GM18526 (cell line): Measurements from ENCODE around the gene GPR179.

Experiments
- POLR2A ChIP-seq: IDR thresholded peaks from 3 replicates; pipeline ENCODE4 v1.6.1; 2011; ENCODE audit not compliant: insufficient read length; ENCODE audit errors: extremely low read depth

GPR179 gene

GRCh38 chr17:38322156-38322779, 21.5 kb downstream of the GPR179 start:
- TF ChIP-seq POLR2A: no peak

GRCh38 chr17:38320482-38320881, 23.3 kb downstream of the GPR179 start:
- no peak for TF ChIP-seq POLR2A

- no peak for TF ChIP-seq POLR2A
Observed at GRCh38 chr17:38317081-38317480, 26.7 kb downstream of the GPR179 start.

GRCh38 chr17:38315497-38315896, 28.3 kb downstream of the GPR179 start:
- TF ChIP-seq POLR2A: no peak

GRCh38 chr17:38296834-38297517, 46.8 kb downstream of the GPR179 start, which contains the start of gene MRPL45:
MRPL45 (plus strand) TSS chr17:38297168; CDS start chr17:38297184, 16 bp downstream.
- TF ChIP-seq POLR2A: peak; percentile 42
